Stimulated activated CD4-positive, alpha-beta T cell treated with anti-CD3 and anti-CD28 coated beads, Interleukin-1b, Interleukin-23, amount 100 ng/mL, for 48 hours (primary cell): ENCODE results near the gene PSMD10.

Source experiments
- DNase-seq: peaks from one replicate; pipeline ENCODE4 v3.0.0-alpha.2; 2020

Gene PSMD10

DNA sequence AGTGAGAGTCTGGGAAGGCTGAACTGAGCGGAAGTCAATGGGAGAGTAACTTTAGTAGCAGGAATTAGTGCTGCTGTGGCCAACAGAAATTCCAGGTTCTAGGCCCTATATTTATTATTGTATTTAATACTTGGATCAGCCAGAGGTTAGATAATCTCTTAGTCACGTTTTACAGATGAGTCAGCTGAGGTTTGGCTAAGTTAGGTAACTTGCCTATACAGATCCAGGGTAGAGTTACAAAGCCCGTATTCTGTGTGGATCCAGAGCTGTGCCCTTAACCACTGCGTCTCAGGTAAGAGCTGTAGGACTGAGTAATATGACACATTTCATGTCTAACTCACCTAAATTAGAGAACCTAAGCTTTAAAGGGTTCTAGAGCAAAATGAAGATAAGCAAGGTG lies 20.5 kb downstream of the PSMD10 start:
- DNase-seq, result no peak

- DNase-seq, result no peak
Measured at GRCh38 chrX:108068121-108068520, 23.2 kb downstream of the PSMD10 start.

DNA sequence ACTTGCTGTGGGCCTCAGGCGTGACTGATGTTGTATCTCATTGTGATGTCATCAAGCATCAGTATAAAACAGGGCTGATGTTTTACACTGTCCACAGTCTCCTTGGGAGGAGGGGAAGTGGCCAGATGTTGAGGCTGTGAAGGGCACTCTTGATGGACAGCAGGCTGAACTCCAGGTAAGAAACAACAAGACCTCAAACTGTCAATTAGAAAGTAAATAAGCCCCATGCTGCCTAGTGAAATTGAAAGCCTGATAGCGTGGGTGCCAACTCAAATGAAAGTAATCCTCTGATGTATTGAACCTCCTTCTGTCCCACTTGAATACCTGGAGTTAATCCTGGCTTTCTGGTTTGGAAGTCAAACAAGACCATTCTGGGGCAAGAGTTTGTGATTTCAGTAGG lies 26.7 kb downstream of the PSMD10 start:
- no peak for DNase-seq

DNA sequence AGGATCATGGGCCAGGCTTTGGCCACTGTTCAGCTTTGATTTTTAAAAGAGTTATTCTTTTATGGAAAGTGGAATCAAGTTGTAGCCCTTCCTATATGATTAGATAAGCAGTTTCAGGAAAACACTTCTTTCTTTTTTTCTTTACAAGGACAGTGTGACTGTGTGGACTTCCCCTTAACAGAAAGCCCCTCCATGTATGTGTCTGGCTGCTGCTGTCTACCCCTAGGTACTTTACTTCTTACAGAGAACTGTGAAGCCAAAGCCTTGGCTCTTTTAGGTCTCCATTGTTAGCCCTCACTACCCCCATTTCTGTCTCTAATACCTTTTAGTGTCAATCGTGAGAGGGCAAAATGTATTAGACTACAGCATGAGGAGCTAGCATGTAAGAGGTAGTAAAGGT lies 27.3 kb downstream of the PSMD10 start:
- DNase-seq, result no peak

- no peak for DNase-seq
Measured at GRCh38 chrX:108059801-108060200, 31.5 kb downstream of the PSMD10 start.

DNA sequence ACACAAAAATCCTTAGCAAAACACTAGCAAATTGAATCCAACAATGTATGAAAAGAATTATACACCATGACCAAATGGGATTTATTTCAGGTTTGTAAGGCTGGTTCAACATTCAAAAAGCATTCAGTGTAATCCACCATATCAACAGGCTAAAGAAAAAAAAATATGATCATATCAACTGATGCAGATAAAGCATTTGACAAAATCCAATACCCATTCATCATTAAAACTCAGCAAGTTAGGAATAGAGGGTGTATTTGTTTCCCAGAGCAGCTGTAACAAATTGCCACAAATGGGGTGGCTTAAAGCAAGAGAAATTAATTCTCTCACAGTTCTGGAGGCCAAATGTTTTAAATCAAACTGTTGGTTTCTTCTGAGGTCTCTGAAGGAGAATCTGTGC lies 35.8 kb downstream of the PSMD10 start:
- no peak for DNase-seq

DNA sequence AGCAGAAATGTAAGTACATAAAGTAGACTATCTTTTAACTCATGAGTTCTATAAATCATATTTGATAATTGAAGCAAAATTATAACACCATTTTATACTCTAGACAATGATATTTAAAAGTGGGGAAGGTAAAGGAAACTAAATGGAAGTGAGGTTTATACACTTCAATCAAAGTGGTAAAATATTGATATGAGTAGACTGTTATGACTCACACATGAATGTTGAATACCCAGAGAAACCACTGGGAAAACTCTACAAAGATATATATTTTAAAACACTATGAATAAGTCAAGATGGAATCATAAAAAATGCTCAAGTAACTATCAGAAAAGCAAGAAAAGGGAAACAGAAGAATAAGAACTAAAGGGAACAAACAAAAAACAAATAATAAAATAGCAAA lies 38.1 kb downstream of the PSMD10 start:
- DNase-seq, result no peak

GRCh38 chrX:108049649-108050048 lies 41.7 kb downstream of the PSMD10 start:
- DNase-seq, result no peak

- DNase-seq, result no peak
Measured at GRCh38 chrX:108044554-108045256, 46.6 kb downstream of the PSMD10 start, which contains the start of gene VSIG1. Gene VSIG1 (plus strand): TSS chrX:108045065. CDS start chrX:108045131, 66 bp downstream.

- no peak for DNase-seq
Measured at GRCh38 chrX:108036298-108036973, 54.9 kb downstream of the PSMD10 start.

DNA sequence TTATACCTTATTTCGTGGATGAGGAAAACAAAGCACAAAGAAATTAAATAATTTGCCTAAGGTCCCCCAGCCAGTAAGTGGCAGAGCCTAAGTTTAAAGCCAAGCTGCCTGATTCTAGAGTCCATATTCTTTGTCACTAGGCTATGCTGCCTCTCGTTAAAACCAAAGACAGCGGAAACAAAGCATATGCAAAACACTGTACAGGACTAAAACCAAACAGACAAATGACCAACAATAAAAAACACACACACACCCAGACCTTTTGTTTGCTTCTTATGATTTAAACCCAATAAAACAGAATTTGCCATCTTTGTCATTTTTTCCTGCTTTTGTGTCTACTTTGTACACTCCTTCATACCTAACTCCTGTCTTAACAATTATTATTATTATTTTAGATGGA lies 56.6 kb downstream of the PSMD10 start:
- DNase-seq, result no peak
